SJCRH30 (cell line): ENCODE measurements around the gene ZSWIM6. TPM values are rescaled to one million over a fixed set of nuclear protein-coding genes. Genes with fewer than 3 reads are reported as not detected.

Source experiments
- DNase-seq, 2 experiments: peaks; one replicate each; pipeline ENCODE4 v3.0.0-alpha.2; 2015 to 2020
- H3K27ac ChIP-seq: fragments of 250-450 bp; sonication (Bioruptor Pico); 2 replicates; pipeline ENCODE4 v1.5.1; 2020; ENCODE audit warnings: mild to moderate bottlenecking, moderate library complexity
- H3K27me3 ChIP-seq: fragments of 250-450 bp; sonication (Bioruptor Pico); 2 replicates; pipeline ENCODE4 v1.5.1; 2020; ENCODE audit warnings: mild to moderate bottlenecking, moderate library complexity
- H3K36me3 ChIP-seq: fragments of 250-450 bp; sonication (Bioruptor Pico); 2 replicates; pipeline ENCODE4 v1.5.1; 2020; ENCODE audit warnings: mild to moderate bottlenecking, moderate library complexity
- H3K4me1 ChIP-seq: fragments of 250-450 bp; sonication (Bioruptor Pico); 2 replicates; pipeline ENCODE4 v1.5.1; 2020; ENCODE audit warnings: mild to moderate bottlenecking, moderate library complexity
- H3K4me3 ChIP-seq: fragments of 250-450 bp; sonication (Bioruptor Pico); 2 replicates; pipeline ENCODE4 v1.5.1; 2020; ENCODE audit warnings: mild to moderate bottlenecking, moderate library complexity
- H3K9me3 ChIP-seq: fragments of 250-450 bp; sonication (Bioruptor Pico); replicated peaks from 2 replicates; pipeline ENCODE4 v1.5.1; 2020; ENCODE audit warnings: mild to moderate bottlenecking, moderate library complexity
- total RNA-seq: library from RNA; depleted of rRNA; stranded (reverse); fragments of >200 nt; shearing (Covaris generic); gene quantifications from 2 replicates; pipeline ENCODE4 v1.2.3, GENCODE V29; 2014; rRNA removed

The ZSWIM6 gene
- 10.6 and 12.0 TPM in 2 replicates for total RNA-seq

- H3K36me3 ChIP-seq = no peaks in the 10 kb centered on the region
Measured at GRCh38 chr5:61331407-61332357, at the start of gene ZSWIM6. ZSWIM6 (plus strand) TSS chr5:61332258; CDS start chr5:61332273, 15 bp downstream.

DNA sequence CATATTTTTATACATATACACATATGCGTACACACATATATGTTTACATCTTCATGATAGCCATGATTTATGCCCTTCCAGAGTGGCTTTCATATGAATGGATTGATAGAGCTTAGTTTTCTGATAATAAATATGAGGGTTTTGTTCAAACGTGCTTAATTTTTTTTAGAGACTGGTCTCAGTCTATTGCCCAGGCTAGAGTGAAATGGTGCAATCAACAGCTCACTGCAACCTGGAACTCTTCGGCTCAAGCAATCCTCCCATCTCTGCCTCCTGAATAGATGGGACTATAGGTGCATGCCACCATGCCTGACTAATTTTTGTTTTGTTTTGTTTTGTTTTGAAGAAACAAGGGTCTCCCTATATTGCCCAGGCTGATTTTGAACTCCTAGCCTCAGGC is 48.6 kb upstream of the ZSWIM6 start:
- Histone ChIP-seq H3K9me3 (no peaks in the 10 kb centered on the region), H3K27me3 (no peaks in the 10 kb centered on the region), H3K27ac (no peak overlapping the region), H3K36me3 (no peaks in the 10 kb centered on the region), H3K4me1 (peaks cover 18% of the 10 kb centered on the region), H3K4me3 (no peak overlapping the region)
- no peak for DNase-seq

More at GRCh38 chr5:61331407-61332357, at the start of gene ZSWIM6:
- H3K27me3 ChIP-seq = no peaks in the 10 kb centered on the region
- peak within 1 kb of the TSS; percentile 93 for H3K4me3 ChIP-seq
- H3K9me3 ChIP-seq = no peaks in the 10 kb centered on the region
- H3K27ac ChIP-seq = peak within 1 kb of the TSS; percentile 89
- H3K4me1 ChIP-seq = peaks cover 11% of the 10 kb centered on the region
- DNase-seq = peak; percentile 99

DNA sequence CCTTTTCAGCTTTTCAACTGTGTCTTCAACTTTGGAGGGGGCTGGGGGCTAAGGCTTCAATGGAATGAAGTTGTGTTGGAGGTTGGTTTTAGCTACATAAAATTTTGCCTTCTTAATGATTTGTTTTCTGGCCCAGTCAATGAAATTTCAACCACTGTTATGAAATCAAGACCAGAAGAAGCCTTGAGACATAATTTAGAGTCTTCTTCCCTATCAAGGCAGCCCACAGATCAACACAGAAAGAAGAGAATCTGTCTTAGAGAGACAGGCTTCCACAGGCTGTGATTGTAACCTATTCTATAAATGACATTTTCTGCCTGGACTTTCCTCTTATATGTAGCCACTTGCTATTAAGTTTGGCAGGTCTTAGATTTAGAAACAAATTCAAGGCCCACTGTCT is 46.5 kb upstream of the ZSWIM6 start:
- H3K4me1 ChIP-seq = peaks cover 10% of the 10 kb centered on the region
- no peak overlapping the region for H3K27ac ChIP-seq
- no peaks in the 10 kb centered on the region for H3K9me3 ChIP-seq

DNA sequence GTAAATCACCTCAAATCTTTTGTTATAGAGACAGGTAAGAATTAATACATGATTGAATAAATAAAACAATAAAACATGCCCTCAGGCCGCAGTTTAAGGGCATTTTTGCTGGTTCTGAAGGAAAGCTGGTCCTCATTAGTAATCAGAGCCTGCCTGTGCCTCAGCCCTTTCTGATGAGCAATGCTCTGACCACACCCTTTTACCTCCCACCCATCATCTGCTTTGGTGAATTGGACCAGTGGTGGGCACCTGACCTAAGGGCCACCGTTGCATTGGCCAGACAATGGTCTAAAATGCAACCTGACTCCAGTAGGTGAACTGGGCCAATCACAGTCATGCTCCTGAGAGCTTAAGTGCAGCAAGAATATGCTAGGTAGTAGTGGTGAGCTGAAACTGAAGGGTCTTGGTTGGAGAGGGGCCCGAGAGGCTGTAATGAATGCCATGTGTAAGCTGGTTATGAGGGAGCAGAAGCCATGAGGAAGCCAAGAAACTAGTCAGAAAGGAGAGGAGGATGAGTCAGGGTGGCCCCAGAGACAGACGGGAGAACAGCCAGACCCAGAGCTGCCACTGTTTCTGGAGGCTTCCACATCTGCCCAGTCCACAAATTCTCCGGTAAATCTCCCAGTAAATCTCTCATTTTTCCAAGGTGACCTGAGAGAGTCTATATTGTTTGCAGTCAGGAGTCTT is 45.5 kb upstream of the ZSWIM6 start:
- DNase-seq = no peak
- Histone ChIP-seq H3K36me3 (no peaks in the 10 kb centered on the region), H3K4me1 (peaks cover under 1% of the 10 kb centered on the region; the same call in 1 of the 2 replicates), H3K9me3 (no peaks in the 10 kb centered on the region), H3K27me3 (no peaks in the 10 kb centered on the region), H3K4me3 (no peak overlapping the region), H3K27ac (no peak overlapping the region)

More for the DNA sequence above, 46.5 kb upstream of the ZSWIM6 start:
- no peaks in the 10 kb centered on the region for H3K36me3 ChIP-seq
- DNase-seq = no peak
- H3K4me3 ChIP-seq = no peak overlapping the region
- H3K27me3 ChIP-seq = no peaks in the 10 kb centered on the region

DNA sequence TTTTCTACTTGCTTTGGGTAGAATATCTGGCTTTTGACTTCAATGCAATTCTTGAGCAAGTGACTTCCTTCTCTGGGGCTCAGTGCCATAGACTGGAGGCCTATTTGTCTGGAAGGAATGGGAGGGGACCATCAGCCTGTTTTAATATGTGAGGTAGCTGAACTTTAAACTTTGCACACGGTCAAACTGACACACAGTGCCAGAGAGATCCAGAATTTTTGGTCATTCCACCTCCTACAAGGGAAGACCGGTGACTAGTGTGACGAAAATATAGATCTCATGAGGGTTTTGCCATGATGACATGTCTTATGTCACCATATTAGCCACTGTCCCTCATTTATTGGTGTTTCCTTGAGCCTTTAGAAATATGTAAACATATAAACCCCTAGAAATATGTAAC is 44.6 kb upstream of the ZSWIM6 start:
- DNase-seq = no peak
- no peak overlapping the region for H3K27ac ChIP-seq

DNA sequence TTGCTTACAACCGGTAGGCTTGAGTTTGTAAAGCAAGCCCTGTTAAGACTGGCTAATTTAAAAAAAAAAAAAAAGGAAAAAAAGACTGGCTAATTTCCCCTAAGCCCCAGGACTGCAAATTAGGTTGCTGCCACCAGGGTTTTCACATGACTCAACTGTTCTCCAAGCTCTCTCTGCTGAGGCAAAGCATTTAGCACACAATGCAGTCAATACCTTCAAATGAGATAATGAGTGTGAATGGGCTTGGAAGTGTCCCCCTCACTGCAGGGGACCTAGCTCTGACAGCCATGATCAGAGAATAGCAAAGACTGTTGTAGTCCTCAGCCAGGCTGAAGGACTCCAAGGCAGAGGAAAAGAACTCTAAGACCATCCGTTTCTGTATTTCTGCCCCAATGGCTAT is 42.8 kb upstream of the ZSWIM6 start:
- Histone ChIP-seq H3K27ac (no peak overlapping the region), H3K4me1 (no peaks in the 10 kb centered on the region)

More for the DNA sequence above, 44.6 kb upstream of the ZSWIM6 start:
- no peaks in the 10 kb centered on the region for H3K36me3 ChIP-seq
- no peak overlapping the region for H3K4me3 ChIP-seq
- H3K4me1 ChIP-seq = no peaks in the 10 kb centered on the region
- H3K27me3 ChIP-seq = no peaks in the 10 kb centered on the region
- no peaks in the 10 kb centered on the region for H3K9me3 ChIP-seq

DNA sequence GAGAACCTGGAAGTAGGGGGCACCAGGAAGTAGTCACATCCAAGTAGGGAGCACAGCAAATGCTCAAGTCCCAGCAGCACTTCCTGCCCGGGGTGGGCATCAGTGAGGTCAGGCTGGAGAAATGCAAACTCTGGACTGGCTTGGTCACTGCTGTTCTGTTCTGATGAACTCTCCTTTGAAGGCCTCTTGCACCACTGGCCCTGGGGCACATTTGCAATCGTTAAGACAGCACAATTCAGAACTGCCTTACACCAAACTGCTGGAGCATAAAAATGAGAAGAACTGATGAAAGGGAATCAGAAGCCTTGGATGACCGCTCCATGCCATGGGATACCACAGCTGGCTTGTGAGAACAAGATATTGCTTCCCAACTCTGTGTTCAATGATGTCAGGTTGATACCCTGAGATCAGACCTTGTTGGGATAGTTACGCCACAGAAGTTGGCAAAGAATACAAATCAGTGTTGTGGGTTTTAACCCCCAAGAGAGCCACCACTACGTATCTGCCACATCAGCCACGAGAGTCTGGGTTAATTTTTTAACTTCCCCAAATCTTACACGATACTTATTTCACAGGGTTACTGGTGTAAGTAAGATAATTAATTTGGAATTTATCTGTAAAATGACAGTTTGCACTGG is 42.3 kb upstream of the ZSWIM6 start:
- Histone ChIP-seq H3K9me3 (no peaks in the 10 kb centered on the region), H3K4me3 (no peak overlapping the region), H3K27me3 (no peaks in the 10 kb centered on the region), H3K4me1 (no peaks in the 10 kb centered on the region), H3K27ac (no peak overlapping the region), H3K36me3 (no peaks in the 10 kb centered on the region)
- DNase-seq = no peak

More for the DNA sequence above, 42.8 kb upstream of the ZSWIM6 start:
- no peaks in the 10 kb centered on the region for H3K36me3 ChIP-seq
- no peaks in the 10 kb centered on the region for H3K9me3 ChIP-seq
- H3K4me3 ChIP-seq = no peak overlapping the region
- no peaks in the 10 kb centered on the region for H3K27me3 ChIP-seq
- no peak for DNase-seq

DNA sequence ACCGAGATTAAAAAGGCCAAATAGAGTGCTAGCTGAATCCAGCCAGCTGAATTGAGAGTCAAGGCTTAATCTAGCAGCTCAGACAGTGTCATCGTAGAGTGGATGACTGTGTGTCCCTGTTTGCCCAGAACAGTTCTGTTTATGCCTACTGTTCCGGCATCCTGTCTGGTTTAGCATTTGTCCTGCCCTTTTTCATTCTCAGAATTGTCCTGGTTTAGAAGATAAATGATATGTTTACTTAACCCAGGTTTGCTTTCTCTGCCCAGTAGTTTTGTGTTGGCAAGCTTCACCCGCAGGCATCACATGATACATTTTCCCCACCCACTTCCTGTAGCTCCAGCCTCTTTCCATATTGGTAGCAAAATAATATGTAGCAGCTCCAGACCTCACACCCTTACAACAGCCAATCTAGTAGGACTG is 41.3 kb upstream of the ZSWIM6 start:
- Histone ChIP-seq H3K27ac (no peak overlapping the region), H3K4me3 (peak overlapping the region; percentile 18; the same call in 1 of the 2 replicates), H3K4me1 (no peaks in the 10 kb centered on the region), H3K27me3 (no peaks in the 10 kb centered on the region), H3K9me3 (no peaks in the 10 kb centered on the region), H3K36me3 (no peaks in the 10 kb centered on the region)
- DNase-seq = no peak

GRCh38 chr5:61292062-61292657 is 39.9 kb upstream of the ZSWIM6 start:
- Histone ChIP-seq H3K9me3 (no peaks in the 10 kb centered on the region), H3K27me3 (no peaks in the 10 kb centered on the region), H3K27ac (no peak overlapping the region), H3K36me3 (no peaks in the 10 kb centered on the region), H3K4me3 (no peak overlapping the region), H3K4me1 (no peaks in the 10 kb centered on the region)
- DNase-seq = no peak

GRCh38 chr5:61293071-61293470 is 39.0 kb upstream of the ZSWIM6 start:
- H3K36me3 ChIP-seq = no peaks in the 10 kb centered on the region
- no peaks in the 10 kb centered on the region for H3K27me3 ChIP-seq
- no peak overlapping the region for H3K4me3 ChIP-seq
- no peak for DNase-seq
- H3K27ac ChIP-seq = no peak overlapping the region
- no peaks in the 10 kb centered on the region for H3K9me3 ChIP-seq
- no peaks in the 10 kb centered on the region for H3K4me1 ChIP-seq

GRCh38 chr5:61293873-61294272 is 38.2 kb upstream of the ZSWIM6 start:
- no peak overlapping the region for H3K27ac ChIP-seq
- DNase-seq = no peak
- no peaks in the 10 kb centered on the region for H3K27me3 ChIP-seq
- H3K36me3 ChIP-seq = no peaks in the 10 kb centered on the region
- H3K4me3 ChIP-seq = no peak overlapping the region
- H3K9me3 ChIP-seq = no peaks in the 10 kb centered on the region
- H3K4me1 ChIP-seq = no peaks in the 10 kb centered on the region

- H3K4me3 ChIP-seq = no peak overlapping the region
- no peaks in the 10 kb centered on the region for H3K36me3 ChIP-seq
- H3K4me1 ChIP-seq = no peaks in the 10 kb centered on the region
Measured at GRCh38 chr5:61295365-61295764, 36.7 kb upstream of the ZSWIM6 start.

DNA sequence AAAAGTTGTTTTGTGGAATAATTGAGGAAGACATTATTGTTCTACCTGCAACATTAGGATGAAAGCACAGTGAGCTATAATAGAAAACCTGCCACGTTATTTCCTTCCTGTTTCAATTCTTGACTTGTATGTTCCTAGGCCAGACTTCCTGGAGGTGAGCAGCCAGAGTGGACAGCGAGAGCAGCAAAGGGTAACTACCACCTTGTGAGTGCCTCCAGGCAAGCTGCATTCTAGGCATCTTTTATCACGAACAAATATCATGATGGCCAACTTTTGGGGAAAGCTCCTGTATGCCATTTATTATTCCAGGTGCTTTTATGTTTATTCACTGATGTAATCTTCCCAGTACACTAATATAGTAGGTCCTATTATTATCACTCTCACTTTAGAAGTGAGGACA is 34.0 kb upstream of the ZSWIM6 start:
- Histone ChIP-seq H3K4me3 (no peak overlapping the region), H3K4me1 (peaks cover 20% of the 10 kb centered on the region), H3K27ac (no peak overlapping the region), H3K9me3 (no peaks in the 10 kb centered on the region), H3K27me3 (no peaks in the 10 kb centered on the region), H3K36me3 (no peaks in the 10 kb centered on the region)
- no peak for DNase-seq

More at GRCh38 chr5:61295365-61295764, 36.7 kb upstream of the ZSWIM6 start:
- H3K27ac ChIP-seq = no peak overlapping the region
- no peaks in the 10 kb centered on the region for H3K9me3 ChIP-seq
- H3K27me3 ChIP-seq = no peaks in the 10 kb centered on the region
- no peak for DNase-seq

GRCh38 chr5:61298580-61298979 is 33.5 kb upstream of the ZSWIM6 start:
- Histone ChIP-seq H3K27ac (no peak overlapping the region), H3K9me3 (no peaks in the 10 kb centered on the region), H3K27me3 (no peaks in the 10 kb centered on the region), H3K4me1 (peaks cover 20% of the 10 kb centered on the region), H3K4me3 (no peak overlapping the region), H3K36me3 (no peaks in the 10 kb centered on the region)
- DNase-seq = no peak
